Measurements from ENCODE around the gene PIR. TPM values are rescaled to one million over a fixed set of nuclear protein-coding genes. Genes with fewer than 3 reads are reported as not detected.

The PIR gene
- total RNA-seq, 1 experiment from 2014 or later: 8.2 TPM

GRCh38 chrX:15515931-15516330 lies 22.8 kb upstream of the PIR start:
- peaks cover 7% of the 10 kb centered on the region for H3K9me3 Mint-ChIP-seq (ENCODE audit: unreplicated experiment)
- no peak overlapping the region for H3K4me3 Mint-ChIP-seq (ENCODE audit: unreplicated experiment)
- no peak for DNase-seq (ENCODE audit: unreplicated experiment)
- no peak for TF ChIP-seq CTCF (IDR thresholded peaks at IDR 0.05; ENCODE audit: unreplicated experiment)
- ChIA-PET CTCF (interaction anchor here (0.8 to 1.7 kb wide), 3 partner anchors 44 to 167 kb away, joined by 3 to 4 read pairs (median 3); no protein-coding TSS in a partner anchor), POLR2A (no interaction called here)
- no peak overlapping the region for H3K27ac Mint-ChIP-seq (ENCODE audit: low read depth, unreplicated experiment)
- no peaks in the 10 kb centered on the region for H3K4me1 Mint-ChIP-seq (ENCODE audit: insufficient read depth, unreplicated experiment)
- no TSS peak for BruUV-seq (replicated peaks)
- H3K27me3 Mint-ChIP-seq (ENCODE audit: insufficient read depth, unreplicated experiment): peaks cover 12% of the 10 kb centered on the region
- no peaks in the 10 kb centered on the region for H3K36me3 Mint-ChIP-seq (ENCODE audit: insufficient read depth, unreplicated experiment)
- intact Hi-C loops (cut with micrococcal nuclease): no loop called here

- Mint-ChIP-seq H3K9me3 (ENCODE audit: unreplicated experiment) (peaks cover 4% of the 10 kb centered on the region), H3K36me3 (ENCODE audit: insufficient read depth, unreplicated experiment) (no peaks in the 10 kb centered on the region), H3K27ac (ENCODE audit: low read depth, unreplicated experiment) (no peak overlapping the region), H3K4me3 (ENCODE audit: unreplicated experiment) (no peak overlapping the region), H3K4me1 (ENCODE audit: insufficient read depth, unreplicated experiment) (no peaks in the 10 kb centered on the region), H3K27me3 (ENCODE audit: insufficient read depth, unreplicated experiment) (peaks cover 15% of the 10 kb centered on the region)
- intact Hi-C loops (cut with micrococcal nuclease): no loop called here
- ChIA-PET POLR2A (interaction anchor here (1.9 kb wide), 1 partner anchor 21 kb away, joined by 7 read pairs; the partner anchor contains the start of gene PIR), CTCF (interaction anchor here (1.4 to 2.5 kb wide), 3 partner anchors 14 to 50 kb away, joined by 3 to 13 read pairs (median 11); partner anchors contain the start of gene BMX)
- no peak for TF ChIP-seq CTCF (IDR thresholded peaks at IDR 0.05; ENCODE audit: unreplicated experiment)
- BruUV-seq (replicated peaks): no TSS peak
- DNase-seq (ENCODE audit: unreplicated experiment): no peak
Observed at GRCh38 chrX:15514279-15514678, 21.1 kb upstream of the PIR start.

- Mint-ChIP-seq H3K9me3 (ENCODE audit: unreplicated experiment) (no peaks in the 10 kb centered on the region), H3K27ac (ENCODE audit: low read depth, unreplicated experiment) (no peak overlapping the region), H3K27me3 (ENCODE audit: insufficient read depth, unreplicated experiment) (peaks cover 16% of the 10 kb centered on the region), H3K36me3 (ENCODE audit: insufficient read depth, unreplicated experiment) (no peaks in the 10 kb centered on the region), H3K4me1 (ENCODE audit: insufficient read depth, unreplicated experiment) (no peaks in the 10 kb centered on the region), H3K4me3 (ENCODE audit: unreplicated experiment) (no peak overlapping the region)
- peak; percentile 43 for DNase-seq (ENCODE audit: unreplicated experiment)
- TF ChIP-seq CTCF (IDR thresholded peaks at IDR 0.05; ENCODE audit: unreplicated experiment): no peak
- ChIA-PET CTCF (interaction anchor here (0.7 to 2.5 kb wide), 9 partner anchors 9 to 210 kb away, joined by 3 to 14 read pairs (median 4); partner anchors contain the start of genes BMX and PIR), POLR2A (interaction anchor here (0.6 to 1.9 kb wide), 7 partner anchors 11 to 1262 kb away, joined by 3 to 7 read pairs (median 4); partner anchors contain the start of genes BMX and PIR)
- intact Hi-C loops (cut with micrococcal nuclease): no loop called here
- BruUV-seq (replicated peaks): no TSS peak
Observed at GRCh38 chrX:15512401-15512965, 19.4 kb upstream of the PIR start.

GRCh38 chrX:15511563-15511962 lies 18.4 kb upstream of the PIR start:
- POLR2A ChIA-PET: no interaction called here
- BruUV-seq (replicated peaks): no TSS peak
- intact Hi-C loops (cut with micrococcal nuclease): no loop called here
- no peak overlapping the region for H3K27ac Mint-ChIP-seq (ENCODE audit: low read depth, unreplicated experiment)
- no peak for TF ChIP-seq CTCF (IDR thresholded peaks at IDR 0.05; ENCODE audit: unreplicated experiment)
- no peaks in the 10 kb centered on the region for H3K9me3 Mint-ChIP-seq (ENCODE audit: unreplicated experiment)
- CTCF ChIA-PET: interaction anchor here (1.7 to 2.5 kb wide), 3 partner anchors 11 to 53 kb away, joined by 9 to 14 read pairs (median 13); partner anchors contain the start of gene BMX
- no peaks in the 10 kb centered on the region for H3K4me1 Mint-ChIP-seq (ENCODE audit: insufficient read depth, unreplicated experiment)
- H3K36me3 Mint-ChIP-seq (ENCODE audit: insufficient read depth, unreplicated experiment): no peaks in the 10 kb centered on the region
- DNase-seq (ENCODE audit: unreplicated experiment): no peak
- H3K27me3 Mint-ChIP-seq (ENCODE audit: insufficient read depth, unreplicated experiment): peaks cover 25% of the 10 kb centered on the region
- no peak overlapping the region for H3K4me3 Mint-ChIP-seq (ENCODE audit: unreplicated experiment)

All from MCF 10A (cell line).